Activated CD8-positive, alpha-beta memory T cell treated with anti-CD3 and anti-CD28 coated beads for 4 hours (primary cell): ENCODE measurements around the gene AGMAT.

Experiments used
- DNase-seq, 2 donors: peaks; one replicate each; pipeline ENCODE4 v3.0.0-alpha.2; 2020; ENCODE audit warnings: low read depth in 2 of 2

Gene AGMAT

GRCh38 chr1:15523104-15524020 is 61.5 kb downstream of the AGMAT start:
- no peak for DNase-seq

DNA sequence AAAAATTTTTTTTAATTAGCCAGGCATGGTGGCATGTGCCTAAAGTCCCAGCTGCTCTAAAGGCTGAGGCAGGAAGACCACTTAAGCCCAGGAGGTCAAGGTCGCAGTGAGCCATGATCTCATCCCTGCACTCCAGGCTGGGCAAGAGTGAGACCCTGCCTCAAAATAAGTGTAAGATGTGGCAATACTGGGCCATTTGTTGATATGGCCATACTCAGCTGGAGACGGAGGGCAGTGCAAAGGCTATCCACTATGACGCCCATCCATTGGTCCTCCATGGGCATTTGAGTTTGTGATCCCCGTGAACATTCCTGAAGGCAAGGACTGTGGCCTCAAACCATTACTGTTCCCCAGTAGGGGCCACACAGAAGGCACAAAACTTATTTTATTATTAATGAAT is 62.3 kb downstream of the AGMAT start:
- no peak for DNase-seq
